Epithelial cell of esophagus (primary cell): ENCODE data around the gene NKAPD1.
A peak's percentile ranks its signal among the peaks of the same experiment; 100 is the strongest.
"Not testable (repeated sequence)": the region's sequence is repeated elsewhere in the genome, so short reads cannot be mapped to it uniquely, and the experiment has no call there.

Experiments
- DNase-seq: peaks from one replicate; pipeline ENCODE4 v3.0.0; 2010; ENCODE audit warnings: low read depth
- H3K4me3 ChIP-seq: 2 replicates; pipeline ENCODE4 v1.5.1; 2011; ENCODE audit warnings: mild to moderate bottlenecking, low read length, control low read depth
- TF ChIP-seq, protein P1 (sequence below): IDR thresholded peaks from 2 replicates; pipeline ENCODE4 v1.5.1; 2011; ENCODE audit warnings: low read depth, mild to moderate bottlenecking, low read length, control low read depth, inconsistent platforms; ENCODE audit not compliant: insufficient read depth; ENCODE audit errors: missing control alignments

The NKAPD1 gene, protein sequence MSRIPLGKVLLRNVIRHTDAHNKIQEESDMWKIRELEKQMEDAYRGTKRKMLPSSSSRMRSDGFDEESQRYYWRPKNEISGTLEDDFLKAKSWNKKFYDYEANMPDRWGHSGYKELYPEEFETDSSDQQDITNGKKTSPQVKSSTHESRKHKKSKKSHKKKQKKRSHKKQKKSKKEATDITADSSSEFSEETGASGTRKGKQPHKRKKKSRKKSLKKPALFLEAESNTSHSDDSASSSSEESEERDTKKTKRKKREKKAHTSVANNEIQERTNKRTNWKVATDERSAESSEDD

DNA sequence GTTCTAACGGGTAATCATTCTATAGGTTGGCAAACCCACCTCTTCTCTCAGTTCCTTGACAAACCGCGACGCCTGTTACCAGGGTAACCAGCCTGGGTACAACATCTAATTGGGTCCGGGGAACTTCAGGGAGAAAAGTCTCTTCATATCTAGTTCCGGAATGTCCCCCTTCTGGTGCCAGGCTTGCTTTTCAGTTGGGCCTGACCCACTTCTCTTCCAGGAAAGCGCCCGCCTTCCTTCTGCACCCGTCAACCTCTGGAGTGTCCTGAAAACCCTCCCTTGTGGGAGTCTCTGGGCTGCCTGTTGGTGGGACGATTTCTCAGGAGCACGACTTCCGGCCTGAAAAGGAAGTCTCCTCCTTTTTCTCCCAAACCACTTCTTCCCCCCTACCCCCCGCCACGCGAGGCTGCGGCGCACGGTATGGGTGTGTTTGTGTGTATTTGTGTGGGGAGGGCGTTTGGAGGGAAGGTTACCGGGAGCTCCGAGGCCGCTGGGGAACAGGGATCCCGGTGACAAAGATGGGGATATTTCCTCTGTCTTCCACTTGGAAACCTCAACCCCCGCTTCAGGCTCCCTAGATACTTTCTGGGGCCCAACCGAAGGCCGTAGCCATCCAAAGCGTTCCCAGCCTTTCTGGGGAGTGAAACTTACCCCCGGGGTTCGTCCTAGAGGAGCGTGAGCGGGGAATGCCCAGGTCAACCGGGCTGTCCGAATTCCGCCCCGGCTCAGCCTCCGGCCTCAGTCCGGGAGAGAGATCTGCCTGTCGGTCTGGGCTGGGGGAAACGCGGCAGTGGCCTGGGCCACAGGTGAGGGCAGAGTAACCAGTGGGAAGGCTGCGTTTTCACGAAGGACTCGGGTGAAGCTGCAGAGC, at the start of gene NKAPD1, which contains the start of gene PIH1D2:
Gene NKAPD1 (plus strand): TSS at position 359 of the 871 bp plus-strand sequence. CDS start 1,276 bp downstream, outside the sequence.
Gene PIH1D2 (minus strand): TSS at position 77 of the 871 bp plus-strand sequence. CDS start 843 bp downstream, outside the sequence.
- TF ChIP-seq, protein P1, sequence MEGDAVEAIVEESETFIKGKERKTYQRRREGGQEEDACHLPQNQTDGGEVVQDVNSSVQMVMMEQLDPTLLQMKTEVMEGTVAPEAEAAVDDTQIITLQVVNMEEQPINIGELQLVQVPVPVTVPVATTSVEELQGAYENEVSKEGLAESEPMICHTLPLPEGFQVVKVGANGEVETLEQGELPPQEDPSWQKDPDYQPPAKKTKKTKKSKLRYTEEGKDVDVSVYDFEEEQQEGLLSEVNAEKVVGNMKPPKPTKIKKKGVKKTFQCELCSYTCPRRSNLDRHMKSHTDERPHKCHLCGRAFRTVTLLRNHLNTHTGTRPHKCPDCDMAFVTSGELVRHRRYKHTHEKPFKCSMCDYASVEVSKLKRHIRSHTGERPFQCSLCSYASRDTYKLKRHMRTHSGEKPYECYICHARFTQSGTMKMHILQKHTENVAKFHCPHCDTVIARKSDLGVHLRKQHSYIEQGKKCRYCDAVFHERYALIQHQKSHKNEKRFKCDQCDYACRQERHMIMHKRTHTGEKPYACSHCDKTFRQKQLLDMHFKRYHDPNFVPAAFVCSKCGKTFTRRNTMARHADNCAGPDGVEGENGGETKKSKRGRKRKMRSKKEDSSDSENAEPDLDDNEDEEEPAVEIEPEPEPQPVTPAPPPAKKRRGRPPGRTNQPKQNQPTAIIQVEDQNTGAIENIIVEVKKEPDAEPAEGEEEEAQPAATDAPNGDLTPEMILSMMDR: no peak
- peak within 1 kb of the TSS; percentile 96 for H3K4me3 ChIP-seq
- DNase-seq: peak; percentile 85

DNA sequence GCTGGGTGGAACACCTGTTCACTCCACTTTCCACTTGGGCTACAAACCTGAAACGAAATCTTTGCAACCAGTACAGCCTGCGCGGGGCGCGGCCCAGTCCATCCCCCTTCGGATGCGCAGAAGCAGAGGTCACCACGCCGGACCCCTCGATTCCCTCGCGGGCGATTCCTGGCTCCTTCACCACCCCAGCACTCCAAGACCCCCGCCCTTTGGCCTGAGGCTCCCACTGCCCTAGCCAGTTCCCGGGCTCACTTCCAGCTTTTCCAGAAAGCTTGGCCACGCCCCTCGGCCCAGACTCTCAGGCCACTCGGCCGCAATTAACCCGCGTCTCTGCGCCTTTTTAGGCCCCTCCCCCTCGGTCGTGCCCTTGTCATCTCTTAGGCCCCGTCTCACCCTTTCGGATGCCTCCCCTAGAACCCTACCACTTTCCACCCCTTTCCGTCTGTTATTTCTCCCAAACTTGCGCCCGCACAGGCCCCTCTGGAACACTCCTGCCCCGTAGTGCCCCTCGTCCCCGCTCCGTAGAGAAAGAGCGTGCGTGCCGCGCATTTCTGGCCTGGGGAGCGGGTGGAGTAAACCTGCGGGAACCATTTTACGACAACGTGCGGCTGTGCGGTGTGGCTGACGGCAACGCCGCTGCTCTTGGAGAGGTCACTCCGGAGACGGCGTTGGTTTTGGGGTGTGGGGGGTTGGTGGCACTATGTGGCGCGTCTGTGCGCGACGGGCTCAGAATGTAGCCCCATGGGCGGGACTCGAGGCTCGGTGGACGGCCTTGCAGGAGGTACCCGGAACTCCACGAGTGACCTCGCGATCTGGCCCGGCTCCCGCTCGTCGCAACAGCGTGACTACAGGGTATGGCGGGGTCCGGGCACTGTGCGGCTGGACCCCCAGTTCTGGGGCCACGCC, 49.1 kb upstream of the NKAPD1 start, which contains the start of gene DLAT:
Gene DLAT (plus strand): TSS at position 636 of the 906 bp plus-strand sequence. CDS start 65 bp downstream, at position 701.
- H3K4me3 ChIP-seq: peak within 1 kb of the TSS; percentile 93
- TF ChIP-seq, protein P1: no peak
- peak; percentile 77 for DNase-seq

DNA sequence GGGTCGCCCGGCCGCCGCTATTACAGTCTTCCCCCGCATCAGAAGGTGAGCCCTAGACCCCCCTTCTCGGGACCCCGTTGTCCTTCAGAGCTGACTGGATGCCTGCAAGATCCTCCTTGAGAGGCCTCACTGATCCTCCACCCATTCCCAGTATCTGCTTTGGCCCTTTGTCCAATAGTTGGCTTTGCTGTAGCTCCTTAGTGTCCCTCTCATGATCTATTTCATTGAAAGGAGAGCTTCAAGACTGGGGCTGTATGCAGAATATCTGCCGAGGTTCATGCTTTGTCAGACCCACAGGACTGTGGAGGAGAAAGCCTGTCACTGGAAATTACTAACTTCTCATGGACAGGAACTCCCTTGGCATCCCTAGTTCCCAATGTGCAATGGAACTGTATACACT, 48.4 kb upstream of the NKAPD1 start:
- H3K4me3 ChIP-seq: peak overlapping the region; percentile 93
- TF ChIP-seq, protein P1: no peak
- peak; percentile 19 for DNase-seq

DNA sequence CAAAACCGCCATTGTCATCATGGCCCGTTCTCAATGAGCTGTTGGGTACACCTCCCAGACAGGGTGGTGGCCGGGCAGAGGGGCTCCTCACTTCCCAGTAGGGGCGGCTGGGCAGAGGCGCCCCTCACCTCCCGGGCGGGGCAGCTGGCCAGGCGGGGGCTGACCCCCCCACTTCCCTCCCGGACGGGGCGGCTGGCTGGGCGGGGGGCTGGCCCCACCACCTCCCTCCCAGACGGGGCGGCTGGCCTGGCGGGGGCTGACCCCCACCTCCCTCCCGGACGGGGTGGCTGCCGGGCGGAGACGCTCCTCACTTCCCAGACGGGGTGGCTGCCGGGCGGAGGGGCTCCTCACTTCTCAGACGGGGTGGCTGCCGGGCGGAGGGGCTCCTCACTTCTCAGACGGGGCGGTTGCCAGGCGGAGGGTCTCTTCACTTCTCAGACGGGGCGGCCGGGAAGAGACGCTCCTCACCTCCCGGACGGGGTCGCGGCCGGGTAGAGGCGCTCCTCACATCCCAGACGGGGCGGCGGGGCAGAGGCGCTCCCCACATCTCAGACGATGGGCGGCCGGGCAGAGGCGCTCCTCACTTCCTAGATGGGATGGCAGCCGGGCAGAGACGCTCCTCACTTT, 47.2 kb upstream of the NKAPD1 start:
- H3K4me3 ChIP-seq, DNase-seq: not testable (repeated sequence)

DNA sequence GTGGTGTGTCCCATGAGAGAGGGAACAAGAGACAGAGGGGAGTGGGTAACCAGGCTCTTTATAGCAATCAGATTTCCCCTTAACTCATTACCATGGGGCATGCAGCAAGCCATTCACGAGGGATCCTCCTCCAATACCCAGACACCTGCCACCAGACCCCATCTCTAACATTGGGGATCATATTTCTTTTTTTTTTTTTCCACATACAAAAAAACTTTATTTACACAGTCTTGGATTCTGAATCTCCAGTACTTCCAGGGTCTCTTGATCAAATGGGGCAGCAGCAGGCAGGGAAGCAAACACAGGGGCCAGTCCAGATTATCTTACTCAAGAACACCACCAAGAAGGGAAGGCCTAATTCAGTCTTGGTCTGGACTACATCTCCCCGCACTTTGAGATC, 44.6 kb upstream of the NKAPD1 start:
- TF ChIP-seq, protein P1: no peak
- DNase-seq: no peak
- H3K4me3 ChIP-seq: no peak overlapping the region

DNA sequence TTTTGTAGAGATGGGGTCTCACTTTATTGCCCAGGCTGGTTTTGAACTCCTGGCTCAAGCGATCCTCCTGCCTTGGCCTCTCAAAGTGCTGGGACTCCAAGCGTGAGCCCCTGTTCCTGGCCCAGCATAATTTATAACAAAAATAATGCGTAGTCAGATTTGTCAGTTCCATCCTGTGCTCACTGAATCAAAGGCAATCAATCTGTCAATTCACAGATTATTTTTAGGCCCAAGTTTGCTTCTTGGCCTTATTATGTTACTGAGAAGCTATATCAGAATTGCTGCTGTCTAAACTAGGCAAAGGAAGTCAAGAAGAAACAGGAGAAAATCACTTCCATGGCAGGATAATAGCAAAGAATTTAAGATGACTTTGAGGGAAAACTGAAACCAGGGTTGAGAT, 40.2 kb upstream of the NKAPD1 start:
- TF ChIP-seq, protein P1: no peak
- no peak overlapping the region for H3K4me3 ChIP-seq
- no peak for DNase-seq
